ENCODE data around the gene DPYD.

DPYD gene

GRCh38 chr1:97488530-97488929 is 432.3 kb downstream of the DPYD start:
- H3K27me3 ChIP-seq (ENCODE audit: control insufficient read depth, insufficient read depth, low read length) = no peaks in the 10 kb centered on the region
- DNase-seq (ENCODE audit: low read depth, low spot score) = no peak
- no peaks in the 10 kb centered on the region for H3K4me1 ChIP-seq (ENCODE audit: control insufficient read depth, insufficient read depth, low read length)
- H3K4me3 ChIP-seq (ENCODE audit: low read length) = no peak overlapping the region
- no peaks in the 10 kb centered on the region; the same call in 1 of the 2 replicates for H3K9me3 ChIP-seq (ENCODE audit: control insufficient read depth, insufficient read depth, low read length)
- H3K36me3 ChIP-seq (ENCODE audit: control insufficient read depth, insufficient read depth, low read length) = no peaks in the 10 kb centered on the region
- H3K27ac ChIP-seq (ENCODE audit: low read length) = no peak overlapping the region
- WGBS (ENCODE audit: insufficient coverage, insufficient read length) = no CpG with 5 or more reads among the region's 2 CpGs

- Histone ChIP-seq H3K36me3 (ENCODE audit: control insufficient read depth, insufficient read depth, low read length) (no peaks in the 10 kb centered on the region), H3K27me3 (ENCODE audit: control insufficient read depth, insufficient read depth, low read length) (no peaks in the 10 kb centered on the region), H3K4me1 (ENCODE audit: control insufficient read depth, insufficient read depth, low read length) (no peaks in the 10 kb centered on the region), H3K4me3 (ENCODE audit: low read length) (no peak overlapping the region), H3K27ac (ENCODE audit: low read length) (no peak overlapping the region), H3K9me3 (ENCODE audit: control insufficient read depth, insufficient read depth, low read length) (no peaks in the 10 kb centered on the region)
- no peak for DNase-seq (ENCODE audit: low read depth, low spot score)
- no CpG with 5 or more reads among the region's 1 CpG for WGBS (ENCODE audit: insufficient coverage, insufficient read length)
Measured at GRCh38 chr1:97482022-97482421, 438.8 kb downstream of the DPYD start.

- Histone ChIP-seq H3K4me3 (ENCODE audit: low read length) (no peak overlapping the region), H3K4me1 (ENCODE audit: control insufficient read depth, insufficient read depth, low read length) (no peaks in the 10 kb centered on the region), H3K36me3 (ENCODE audit: control insufficient read depth, insufficient read depth, low read length) (no peaks in the 10 kb centered on the region), H3K9me3 (ENCODE audit: control insufficient read depth, insufficient read depth, low read length) (peaks cover 1% of the 10 kb centered on the region; the same call in 1 of the 2 replicates), H3K27me3 (ENCODE audit: control insufficient read depth, insufficient read depth, low read length) (no peaks in the 10 kb centered on the region), H3K27ac (ENCODE audit: low read length) (no peak overlapping the region)
- WGBS (ENCODE audit: insufficient coverage, insufficient read length) = no CpG with 5 or more reads among the region's 2 CpGs
- DNase-seq (ENCODE audit: low read depth, low spot score) = no peak
Measured at GRCh38 chr1:97467445-97467844, 453.4 kb downstream of the DPYD start.

GRCh38 chr1:97464305-97464704 is 456.5 kb downstream of the DPYD start:
- no peak overlapping the region for H3K4me3 ChIP-seq (ENCODE audit: low read length)
- no peak overlapping the region for H3K27ac ChIP-seq (ENCODE audit: low read length)
- no peaks in the 10 kb centered on the region for H3K27me3 ChIP-seq (ENCODE audit: control insufficient read depth, insufficient read depth, low read length)
- H3K4me1 ChIP-seq (ENCODE audit: control insufficient read depth, insufficient read depth, low read length) = no peaks in the 10 kb centered on the region
- no peak for DNase-seq (ENCODE audit: low read depth, low spot score)
- H3K9me3 ChIP-seq (ENCODE audit: control insufficient read depth, insufficient read depth, low read length) = peaks cover 1% of the 10 kb centered on the region; the same call in 1 of the 2 replicates
- no CpG with 5 or more reads among the region's 5 CpGs for WGBS (ENCODE audit: insufficient coverage, insufficient read length)
- H3K36me3 ChIP-seq (ENCODE audit: control insufficient read depth, insufficient read depth, low read length) = no peaks in the 10 kb centered on the region

- Histone ChIP-seq H3K9me3 (ENCODE audit: control insufficient read depth, insufficient read depth, low read length) (peaks cover 1% of the 10 kb centered on the region; the same call in 1 of the 2 replicates), H3K36me3 (ENCODE audit: control insufficient read depth, insufficient read depth, low read length) (no peaks in the 10 kb centered on the region), H3K27ac (ENCODE audit: low read length) (no peak overlapping the region), H3K4me1 (ENCODE audit: control insufficient read depth, insufficient read depth, low read length) (no peaks in the 10 kb centered on the region), H3K27me3 (ENCODE audit: control insufficient read depth, insufficient read depth, low read length) (no peaks in the 10 kb centered on the region), H3K4me3 (ENCODE audit: low read length) (no peak overlapping the region)
- no peak for DNase-seq (ENCODE audit: low read depth, low spot score)
Measured at GRCh38 chr1:97461782-97462181, 459.1 kb downstream of the DPYD start.

- Histone ChIP-seq H3K27me3 (ENCODE audit: control insufficient read depth, insufficient read depth, low read length) (no peaks in the 10 kb centered on the region), H3K27ac (ENCODE audit: low read length) (no peak overlapping the region), H3K4me1 (ENCODE audit: control insufficient read depth, insufficient read depth, low read length) (no peaks in the 10 kb centered on the region), H3K4me3 (ENCODE audit: low read length) (no peak overlapping the region), H3K9me3 (ENCODE audit: control insufficient read depth, insufficient read depth, low read length) (no peaks in the 10 kb centered on the region), H3K36me3 (ENCODE audit: control insufficient read depth, insufficient read depth, low read length) (no peaks in the 10 kb centered on the region)
- no peak for DNase-seq (ENCODE audit: low read depth, low spot score)
- WGBS (ENCODE audit: insufficient coverage, insufficient read length) = no CpG with 5 or more reads among the region's 7 CpGs
Measured at GRCh38 chr1:97457446-97458089, 463.3 kb downstream of the DPYD start.

GRCh38 chr1:97451944-97452343 is 468.9 kb downstream of the DPYD start:
- WGBS (ENCODE audit: insufficient coverage, insufficient read length) = no CpG with 5 or more reads among the region's 2 CpGs

GRCh38 chr1:97451046-97451826 is 469.6 kb downstream of the DPYD start:
- DNase-seq (ENCODE audit: low read depth, low spot score) = no peak
- H3K27ac ChIP-seq (ENCODE audit: low read length) = no peak overlapping the region
- no peaks in the 10 kb centered on the region for H3K36me3 ChIP-seq (ENCODE audit: control insufficient read depth, insufficient read depth, low read length)
- H3K4me1 ChIP-seq (ENCODE audit: control insufficient read depth, insufficient read depth, low read length) = no peaks in the 10 kb centered on the region
- WGBS (ENCODE audit: insufficient coverage, insufficient read length) = no CpG with 5 or more reads among the region's 7 CpGs
- no peaks in the 10 kb centered on the region for H3K9me3 ChIP-seq (ENCODE audit: control insufficient read depth, insufficient read depth, low read length)
- H3K4me3 ChIP-seq (ENCODE audit: low read length) = no peak overlapping the region
- no peaks in the 10 kb centered on the region for H3K27me3 ChIP-seq (ENCODE audit: control insufficient read depth, insufficient read depth, low read length)

More at GRCh38 chr1:97451944-97452343, 468.9 kb downstream of the DPYD start:
- Histone ChIP-seq H3K27me3 (ENCODE audit: control insufficient read depth, insufficient read depth, low read length) (no peaks in the 10 kb centered on the region), H3K4me1 (ENCODE audit: control insufficient read depth, insufficient read depth, low read length) (no peaks in the 10 kb centered on the region), H3K36me3 (ENCODE audit: control insufficient read depth, insufficient read depth, low read length) (no peaks in the 10 kb centered on the region), H3K27ac (ENCODE audit: low read length) (no peak overlapping the region), H3K9me3 (ENCODE audit: control insufficient read depth, insufficient read depth, low read length) (no peaks in the 10 kb centered on the region), H3K4me3 (ENCODE audit: low read length) (no peak overlapping the region)
- DNase-seq (ENCODE audit: low read depth, low spot score) = no peak

- Histone ChIP-seq H3K4me1 (ENCODE audit: control insufficient read depth, insufficient read depth, low read length) (no peaks in the 10 kb centered on the region), H3K4me3 (ENCODE audit: low read length) (no peak overlapping the region), H3K9me3 (ENCODE audit: control insufficient read depth, insufficient read depth, low read length) (no peaks in the 10 kb centered on the region), H3K36me3 (ENCODE audit: control insufficient read depth, insufficient read depth, low read length) (no peaks in the 10 kb centered on the region), H3K27ac (ENCODE audit: low read length) (no peak overlapping the region), H3K27me3 (ENCODE audit: control insufficient read depth, insufficient read depth, low read length) (no peaks in the 10 kb centered on the region)
- DNase-seq (ENCODE audit: low read depth, low spot score) = no peak
Measured at GRCh38 chr1:97441966-97442365, 478.9 kb downstream of the DPYD start.

- Histone ChIP-seq H3K27ac (ENCODE audit: low read length) (no peak overlapping the region), H3K27me3 (ENCODE audit: control insufficient read depth, insufficient read depth, low read length) (no peaks in the 10 kb centered on the region), H3K4me1 (ENCODE audit: control insufficient read depth, insufficient read depth, low read length) (no peaks in the 10 kb centered on the region), H3K9me3 (ENCODE audit: control insufficient read depth, insufficient read depth, low read length) (no peaks in the 10 kb centered on the region), H3K4me3 (ENCODE audit: low read length) (no peak overlapping the region), H3K36me3 (ENCODE audit: control insufficient read depth, insufficient read depth, low read length) (no peaks in the 10 kb centered on the region)
- no peak for DNase-seq (ENCODE audit: low read depth, low spot score)
- 100% methylated on average over 1 of the region's 2 CpGs for WGBS (ENCODE audit: insufficient coverage, insufficient read length)
Measured at GRCh38 chr1:97433824-97434177, 487.0 kb downstream of the DPYD start.
